PC-3 (cell line): ENCODE measurements around the gene GSN.

Source experiments
- EZH2 ChIP-seq: fragments of 300-600 bp; sonication (generic); IDR thresholded peaks from one replicate; pipeline ENCODE4 v1.6.1; 2017; ENCODE audit warnings: antibody characterized with exemption, mild to moderate bottlenecking, low read length; ENCODE audit not compliant: unreplicated experiment
- EZH2phosphoT487 ChIP-seq: fragments of 300-600 bp; sonication (generic); IDR thresholded peaks from 2 replicates; pipeline ENCODE4 v1.6.1; 2018; ENCODE audit warnings: mild to moderate bottlenecking, antibody characterized with exemption, low read length, borderline replicate concordance
- TF ChIP-seq, protein P1 (sequence below): fragments of 300-600 bp; sonication (generic); conservative IDR thresholded peaks from 2 replicates; pipeline ENCODE4 v1.5.1; 2017; ENCODE audit warnings: antibody characterized with exemption, low read depth, mild to moderate bottlenecking, low read length

DNA sequence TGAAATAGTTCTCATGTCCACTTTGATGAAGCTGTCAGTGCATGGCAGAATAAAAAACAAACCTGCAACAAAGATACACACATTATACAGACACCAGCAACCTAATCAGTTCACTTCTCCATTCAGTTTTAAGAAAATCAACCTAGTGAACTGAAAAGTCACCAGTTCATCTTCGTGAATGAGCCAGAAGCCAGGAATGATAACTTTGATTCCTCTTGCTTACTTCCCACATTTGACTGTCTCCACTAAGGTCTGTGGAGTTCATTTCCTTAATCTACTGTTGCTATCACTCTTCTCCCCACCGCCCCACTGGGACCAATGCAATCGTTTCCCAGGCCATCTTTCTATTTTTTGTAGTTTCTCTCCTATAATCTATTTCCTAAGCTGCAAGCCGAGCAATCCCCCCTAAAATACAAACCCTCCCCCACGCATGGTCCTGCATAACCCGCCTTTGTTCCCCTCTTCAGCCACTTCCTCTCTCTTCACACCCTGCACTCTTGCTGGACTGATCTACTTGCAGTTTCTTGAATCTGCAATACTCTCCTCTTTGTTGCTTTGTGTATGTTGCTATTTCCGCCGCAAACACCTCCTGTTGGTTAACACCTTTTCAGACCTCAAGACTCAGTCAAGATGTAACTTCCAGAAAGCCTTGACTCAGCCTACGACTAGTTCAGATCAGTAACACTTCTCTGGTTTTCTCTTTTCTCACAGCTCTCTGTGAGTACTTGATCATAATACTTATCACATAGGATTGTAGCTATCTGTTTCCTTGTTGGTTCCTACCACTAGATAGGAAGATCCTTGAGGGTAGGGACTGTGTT is 85.5 kb downstream of the GSN start:
- TF ChIP-seq, protein P1, sequence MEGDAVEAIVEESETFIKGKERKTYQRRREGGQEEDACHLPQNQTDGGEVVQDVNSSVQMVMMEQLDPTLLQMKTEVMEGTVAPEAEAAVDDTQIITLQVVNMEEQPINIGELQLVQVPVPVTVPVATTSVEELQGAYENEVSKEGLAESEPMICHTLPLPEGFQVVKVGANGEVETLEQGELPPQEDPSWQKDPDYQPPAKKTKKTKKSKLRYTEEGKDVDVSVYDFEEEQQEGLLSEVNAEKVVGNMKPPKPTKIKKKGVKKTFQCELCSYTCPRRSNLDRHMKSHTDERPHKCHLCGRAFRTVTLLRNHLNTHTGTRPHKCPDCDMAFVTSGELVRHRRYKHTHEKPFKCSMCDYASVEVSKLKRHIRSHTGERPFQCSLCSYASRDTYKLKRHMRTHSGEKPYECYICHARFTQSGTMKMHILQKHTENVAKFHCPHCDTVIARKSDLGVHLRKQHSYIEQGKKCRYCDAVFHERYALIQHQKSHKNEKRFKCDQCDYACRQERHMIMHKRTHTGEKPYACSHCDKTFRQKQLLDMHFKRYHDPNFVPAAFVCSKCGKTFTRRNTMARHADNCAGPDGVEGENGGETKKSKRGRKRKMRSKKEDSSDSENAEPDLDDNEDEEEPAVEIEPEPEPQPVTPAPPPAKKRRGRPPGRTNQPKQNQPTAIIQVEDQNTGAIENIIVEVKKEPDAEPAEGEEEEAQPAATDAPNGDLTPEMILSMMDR = no peak
- TF ChIP-seq EZH2 (no peak), EZH2phosphoT487 (no peak)
